GM10266 (cell line): ENCODE data around the gene NMT2.

Source experiments
- DNase-seq: peaks from one replicate; pipeline ENCODE4 v3.0.0; 2012; ENCODE audit errors: extremely low spot score
- CTCF ChIP-seq: IDR thresholded peaks from 2 replicates; pipeline ENCODE4 v1.5.1; 2012; ENCODE audit warnings: mild to moderate bottlenecking, low read depth; ENCODE audit not compliant: control insufficient read depth, insufficient read depth; ENCODE audit errors: missing control alignments

Gene NMT2

GRCh38 chr10:15167411-15168290 is 842 bp downstream of the NMT2 start:
- TF ChIP-seq CTCF: peak; percentile 11
- peak; percentile 63 for DNase-seq

GRCh38 chr10:15166325-15166724 is 2.2 kb downstream of the NMT2 start:
- TF ChIP-seq CTCF: no peak

GRCh38 chr10:15163253-15163828 is 5.2 kb downstream of the NMT2 start:
- DNase-seq: no peak
- TF ChIP-seq CTCF: no peak

More at GRCh38 chr10:15166325-15166724, 2.2 kb downstream of the NMT2 start:
- DNase-seq: no peak

GRCh38 chr10:15158972-15159371 is 9.5 kb downstream of the NMT2 start:
- no peak for TF ChIP-seq CTCF

GRCh38 chr10:15158448-15158847 is 10.0 kb downstream of the NMT2 start:
- DNase-seq: no peak
- TF ChIP-seq CTCF: no peak

More at GRCh38 chr10:15158972-15159371, 9.5 kb downstream of the NMT2 start:
- DNase-seq: no peak

GRCh38 chr10:15155978-15156656 is 12.4 kb downstream of the NMT2 start:
- no peak for TF ChIP-seq CTCF
- DNase-seq: no peak
